Testis (tissue), 3 donors: ENCODE measurements around the gene ARPP19. TPM values are rescaled to one million over a fixed set of nuclear protein-coding genes. Genes with fewer than 3 reads are reported as not detected.
A peak's percentile ranks its signal among the peaks of the same experiment; 100 is the strongest.

ENCODE experiments used
- DNase-seq: peaks from one replicate; pipeline ENCODE4 v3.0.0-alpha.2; 2019
- H3K27ac ChIP-seq, 2 donors: fragments of 200-600 bp; sonication (generic); one replicate each; pipeline ENCODE4 v1.5.1; 2019
- H3K27me3 ChIP-seq: fragments of 200-600 bp; sonication (generic); one replicate; pipeline ENCODE4 v1.5.1; 2019
- H3K36me3 ChIP-seq: fragments of 200-600 bp; sonication (generic); one replicate; pipeline ENCODE4 v1.5.1; 2017; ENCODE audit warnings: low read depth; ENCODE audit errors: missing control alignments
- H3K4me1 ChIP-seq: fragments of 200-600 bp; sonication (generic); one replicate; pipeline ENCODE4 v1.5.1; 2019
- H3K4me3 ChIP-seq, 2 donors: fragments of 200-600 bp; sonication (generic); one replicate each; pipeline ENCODE4 v1.5.1; 2017 to 2019
- H3K9me3 ChIP-seq: fragments of 200-600 bp; sonication (generic); one replicate; pipeline ENCODE4 v1.5.1; 2017
- CTCF ChIP-seq, 3 experiments: fragments of 450-650 bp in 2 of 3; fragments of 200-600 bp in 1 of 3; sonication (generic) in 1 of 3; IDR thresholded peaks; one replicate each; pipeline ENCODE4 v1.5.1; 2016 to 2019; ENCODE audit warnings: antibody characterized with exemption in 3 of 3, mild to moderate bottlenecking in 2 of 3, moderate library complexity in 1 of 3
- POLR2A ChIP-seq: fragments of 450-650 bp; IDR thresholded peaks from one replicate; pipeline ENCODE4 v1.6.1; 2017; ENCODE audit warnings: antibody characterized with exemption, mild to moderate bottlenecking, moderate library complexity
- WGBS, 2 donors: methylation state at CpG; one replicate each; pipeline ENCODE4 v1.1.5; 2018; 5-methylcytosine and 5-hydroxymethylcytosine counted together
- intact Hi-C: fragments of 100-400 bp; cut with DNase I; formaldehyde crosslinking; loops from one replicate; pipeline ENCODE4 v1.15.1; 2023; ENCODE audit warnings: low total_unique reads
- polyA plus RNA-seq: library from polyadenylated mRNA; stranded (reverse); fragments of 350-450 nt; fragmentation: Illumina TruSeq; extraction: RNeasy Lipid Tissue Mini Kit (QIAGEN cat#74804); gene quantifications from one replicate; pipeline ENCODE4 v1.2.3, GENCODE V29; 2014; ENCODE audit warnings: low read depth, low replicate concordance; ENCODE audit not compliant: insufficient read depth
- total RNA-seq, 2 donors: library from RNA; depleted of rRNA; stranded (reverse); fragments of >200 nt; gene quantifications; one replicate each; pipeline ENCODE4 v1.2.3, GENCODE V29; 2016

The ARPP19 gene
- total and polyA plus RNA-seq, 3 donors from 2014 or later: 114 to 162 (median 139) TPM

- Histone ChIP-seq H3K4me1 (peaks cover 4% of the 10 kb centered on the region), H3K9me3 (no peaks in the 10 kb centered on the region), H3K36me3 (no peaks in the 10 kb centered on the region), H3K4me3 (peak overlapping the region; percentile 77 to 78), H3K27me3 (no peaks in the 10 kb centered on the region), H3K27ac (peak overlapping the region; percentile 69 to 81)
- DNase-seq: peak; percentile 40
- intact Hi-C loops: no loop called here
- WGBS, 2 donors: 5 to 10% methylated on average over 17 to 32 of the region's 32 CpGs
- TF ChIP-seq CTCF (IDR thresholded peaks at IDR 0.05) (no peak), POLR2A (no peak)
These were observed 40.8 kb downstream of the ARPP19 start for GRCh38 chr15:52527911-52528563.

GRCh38 chr15:52527196-52527910, 41.5 kb downstream of the ARPP19 start:
- peak overlapping the region; percentile 77 to 78 for H3K4me3 ChIP-seq
- H3K4me1 ChIP-seq: peaks cover 4% of the 10 kb centered on the region
- TF ChIP-seq CTCF (IDR thresholded peaks at IDR 0.05) (no peak), POLR2A (no peak)
- no peak for DNase-seq
- WGBS, 2 donors: 61 to 63% methylated on average over 7 of the region's 7 CpGs
- no peaks in the 10 kb centered on the region for H3K27me3 ChIP-seq
- H3K36me3 ChIP-seq: no peaks in the 10 kb centered on the region
- intact Hi-C loops: no loop called here
- no peaks in the 10 kb centered on the region for H3K9me3 ChIP-seq
- H3K27ac ChIP-seq: no peak overlapping the region

- H3K27me3 ChIP-seq: no peaks in the 10 kb centered on the region
- H3K4me3 ChIP-seq: no peak overlapping the region
- H3K27ac ChIP-seq: no peak overlapping the region
- DNase-seq: no peak
- intact Hi-C loops: no loop called here
- H3K9me3 ChIP-seq: no peaks in the 10 kb centered on the region
- 93 to 97% methylated on average over 4 of the region's 4 CpGs for WGBS, 2 donors
- TF ChIP-seq CTCF (IDR thresholded peaks at IDR 0.05): no peak
- peaks cover 4% of the 10 kb centered on the region for H3K4me1 ChIP-seq
- no peaks in the 10 kb centered on the region for H3K36me3 ChIP-seq
These were observed 44.4 kb downstream of the ARPP19 start for GRCh38 chr15:52524223-52525136.

GRCh38 chr15:52523647-52524046, 45.2 kb downstream of the ARPP19 start:
- DNase-seq: no peak
- no peaks in the 10 kb centered on the region for H3K27me3 ChIP-seq
- 62 to 72% methylated on average over 4 to 5 of the region's 5 CpGs for WGBS, 2 donors
- no peaks in the 10 kb centered on the region for H3K36me3 ChIP-seq
- intact Hi-C loops: no loop called here
- no peak overlapping the region for H3K27ac ChIP-seq
- no peak overlapping the region for H3K4me3 ChIP-seq
- H3K9me3 ChIP-seq: no peaks in the 10 kb centered on the region
- TF ChIP-seq POLR2A (no peak), CTCF (IDR thresholded peaks at IDR 0.05) (no peak)
- H3K4me1 ChIP-seq: peaks cover 4% of the 10 kb centered on the region
